SKM-1 treated with dmso at 0.1 percent for 144 hours (cell line): Measurements from ENCODE around the gene PEX6.
A peak's percentile ranks its signal among the peaks of the same experiment; 100 is the strongest.

ENCODE experiments used
- DNase-seq: peaks from one replicate; lab custom pipeline; 2025; ENCODE audit not compliant: unreplicated experiment; lab: John Stamatoyannopoulos, UW

The PEX6 gene

GRCh38 chr6:42937548-42938427, 41.2 kb downstream of the PEX6 start:
- no peak for DNase-seq

- no peak for DNase-seq
These were observed 42.6 kb downstream of the PEX6 start for GRCh38 chr6:42936398-42936797.

GRCh38 chr6:42935322-42935721, 43.7 kb downstream of the PEX6 start:
- peak; percentile 68 for DNase-seq

GRCh38 chr6:42933205-42933604, 45.8 kb downstream of the PEX6 start:
- peak; percentile 95 for DNase-seq

GRCh38 chr6:42932412-42932811, 46.6 kb downstream of the PEX6 start:
- no peak for DNase-seq

- DNase-seq = peak; percentile 97
These were observed 49.1 kb downstream of the PEX6 start for GRCh38 chr6:42929821-42930360.

- peak; percentile 98 for DNase-seq
These were observed 49.8 kb downstream of the PEX6 start, which contains the start of gene CNPY3 for GRCh38 chr6:42928986-42929820. CNPY3 (plus strand) TSS chr6:42929480; CDS start chr6:42929571, 91 bp downstream.

GRCh38 chr6:42925248-42925857, 53.6 kb downstream of the PEX6 start:
- DNase-seq = no peak

- DNase-seq = peak; percentile 73
These were observed 55.3 kb downstream of the PEX6 start for GRCh38 chr6:42923666-42924065.

- DNase-seq = no peak
These were observed 57.2 kb downstream of the PEX6 start for GRCh38 chr6:42921801-42922200.

- DNase-seq = no peak
These were observed 62.7 kb downstream of the PEX6 start for GRCh38 chr6:42916288-42916687.

GRCh38 chr6:42915732-42916131, 63.2 kb downstream of the PEX6 start, which contains the start of gene PTCRA:
PTCRA (plus strand) TSS chr6:42916053; CDS start chr6:42916070, 17 bp downstream.
- no peak for DNase-seq

- DNase-seq = no peak
These were observed 64.4 kb downstream of the PEX6 start for GRCh38 chr6:42914546-42914945.
